ENCODE results near the gene EPX.

DNA sequence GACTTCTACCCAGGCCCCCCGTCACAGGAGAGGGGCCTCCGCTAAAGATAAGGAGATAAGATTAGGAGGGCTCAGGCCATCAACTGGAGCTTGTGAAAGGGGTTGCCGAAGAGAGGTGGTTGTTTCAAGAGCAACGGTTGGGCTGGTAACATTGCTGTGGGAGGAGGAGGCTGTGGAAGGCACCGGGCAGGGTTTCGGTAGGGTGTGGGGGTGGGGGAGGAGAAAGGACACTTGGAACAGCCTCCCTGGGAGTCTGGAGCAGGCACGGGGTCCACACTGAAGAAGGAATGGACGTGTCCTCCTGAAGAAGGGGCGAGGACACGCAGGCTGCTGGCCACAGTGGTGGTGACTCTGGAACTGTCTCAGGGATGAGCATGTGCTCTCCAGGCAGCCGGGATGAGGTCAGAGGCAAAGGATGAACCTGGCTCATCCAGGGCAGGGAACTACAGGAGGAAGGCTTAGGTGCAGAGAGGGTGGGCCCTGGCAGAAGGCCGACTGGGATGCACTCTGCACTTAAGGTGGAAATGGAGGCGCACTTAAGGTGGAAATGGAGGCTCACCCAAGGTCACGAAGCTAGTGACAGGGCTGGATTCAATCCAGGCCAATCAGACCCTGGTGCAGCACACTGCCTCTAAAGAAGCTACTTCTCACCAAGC is 1.2 kb upstream of the EPX start:
- TF ChIP-seq POLR2A (IDR thresholded peaks at IDR 0.05) = no peak
- TF ChIP-seq, protein P1, sequence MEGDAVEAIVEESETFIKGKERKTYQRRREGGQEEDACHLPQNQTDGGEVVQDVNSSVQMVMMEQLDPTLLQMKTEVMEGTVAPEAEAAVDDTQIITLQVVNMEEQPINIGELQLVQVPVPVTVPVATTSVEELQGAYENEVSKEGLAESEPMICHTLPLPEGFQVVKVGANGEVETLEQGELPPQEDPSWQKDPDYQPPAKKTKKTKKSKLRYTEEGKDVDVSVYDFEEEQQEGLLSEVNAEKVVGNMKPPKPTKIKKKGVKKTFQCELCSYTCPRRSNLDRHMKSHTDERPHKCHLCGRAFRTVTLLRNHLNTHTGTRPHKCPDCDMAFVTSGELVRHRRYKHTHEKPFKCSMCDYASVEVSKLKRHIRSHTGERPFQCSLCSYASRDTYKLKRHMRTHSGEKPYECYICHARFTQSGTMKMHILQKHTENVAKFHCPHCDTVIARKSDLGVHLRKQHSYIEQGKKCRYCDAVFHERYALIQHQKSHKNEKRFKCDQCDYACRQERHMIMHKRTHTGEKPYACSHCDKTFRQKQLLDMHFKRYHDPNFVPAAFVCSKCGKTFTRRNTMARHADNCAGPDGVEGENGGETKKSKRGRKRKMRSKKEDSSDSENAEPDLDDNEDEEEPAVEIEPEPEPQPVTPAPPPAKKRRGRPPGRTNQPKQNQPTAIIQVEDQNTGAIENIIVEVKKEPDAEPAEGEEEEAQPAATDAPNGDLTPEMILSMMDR (IDR thresholded peaks at IDR 0.05) = no peak

All from body of pancreas (tissue), 4 donors.